ENCODE data around the gene TRAF4.

GRCh38 chr17:28746611-28747050 is 2.8 kb downstream of the TRAF4 start:
- TF ChIP-seq CTCF (IDR thresholded peaks at IDR 0.05 in 2 of 3, conservative IDR thresholded peaks at IDR 0.05 in 1 of 3; ENCODE audit: borderline replicate concordance in 1 of 3, insufficient read depth in 1 of 3, low read depth in 2 of 3, low read length in 2 of 3) (no peak), EZH2 (IDR thresholded peaks at IDR 0.05) (no peak), YY1 (IDR thresholded peaks at IDR 0.05; ENCODE audit: extremely low read depth, insufficient replicate concordance, low read depth, low read length) (no peak), MAX (IDR thresholded peaks at IDR 0.05) (no peak)

All from HCT116 (cell line).